Hypothalamus (tissue), 51 donors: ENCODE data around the gene PLCG2.
"Not testable (repeated sequence)": the region's sequence is repeated elsewhere in the genome, so short reads cannot be mapped to it uniquely, and the experiment has no call there.

Experiments
- DNase-seq, 51 donors: peaks; one replicate each; lab custom pipeline; 2025; lab: John Stamatoyannopoulos, UW

PLCG2 gene

DNA sequence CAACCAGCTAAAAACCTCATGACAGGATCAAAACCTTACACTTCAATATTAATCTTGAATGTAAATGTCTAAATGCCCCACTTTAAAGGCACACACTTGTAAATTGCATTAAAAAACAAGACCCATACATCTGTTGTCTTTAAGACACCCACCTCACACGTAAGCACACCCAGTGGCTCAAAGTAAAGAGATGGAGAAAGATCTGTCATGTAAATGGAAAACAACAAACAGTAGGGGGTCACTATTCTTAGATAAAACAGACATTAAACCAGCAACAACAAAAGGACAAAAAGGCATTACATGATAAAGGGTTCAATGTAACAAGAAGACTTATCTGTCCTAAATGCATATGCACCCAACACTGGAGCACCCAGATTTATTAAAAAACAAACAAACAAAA lies 196.5 kb downstream of the PLCG2 start:
- DNase-seq, result no peak

DNA sequence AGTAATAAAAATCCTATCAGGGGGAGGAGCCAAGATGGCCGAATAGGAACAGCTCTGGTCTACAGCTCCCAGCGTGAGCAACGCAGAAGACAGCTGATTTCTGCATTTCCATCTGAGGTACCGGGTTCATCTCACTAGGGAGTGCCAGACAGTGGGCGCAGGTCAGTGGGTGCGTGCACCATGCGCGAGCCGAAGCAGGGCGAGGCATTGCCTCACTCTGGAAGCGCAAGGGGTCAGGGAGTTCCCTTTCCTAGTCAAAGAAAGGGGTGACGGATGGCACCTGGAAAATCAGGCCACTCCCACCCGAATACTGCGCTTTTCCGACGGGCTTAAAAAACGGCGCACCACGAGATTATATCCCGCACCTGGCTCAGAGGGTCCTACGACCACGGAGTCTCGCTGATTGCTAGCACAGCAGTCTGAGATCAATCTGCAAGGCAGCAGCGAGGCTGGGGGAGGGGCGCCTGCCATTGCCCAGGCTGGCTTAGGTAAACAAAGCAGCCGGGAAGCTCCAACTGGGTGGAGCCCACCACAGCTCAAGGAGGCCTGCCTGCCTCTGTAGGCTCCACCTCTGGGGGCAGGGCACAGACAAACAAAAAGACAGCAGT lies 198.3 kb downstream of the PLCG2 start:
- not testable (repeated sequence) for DNase-seq

DNA sequence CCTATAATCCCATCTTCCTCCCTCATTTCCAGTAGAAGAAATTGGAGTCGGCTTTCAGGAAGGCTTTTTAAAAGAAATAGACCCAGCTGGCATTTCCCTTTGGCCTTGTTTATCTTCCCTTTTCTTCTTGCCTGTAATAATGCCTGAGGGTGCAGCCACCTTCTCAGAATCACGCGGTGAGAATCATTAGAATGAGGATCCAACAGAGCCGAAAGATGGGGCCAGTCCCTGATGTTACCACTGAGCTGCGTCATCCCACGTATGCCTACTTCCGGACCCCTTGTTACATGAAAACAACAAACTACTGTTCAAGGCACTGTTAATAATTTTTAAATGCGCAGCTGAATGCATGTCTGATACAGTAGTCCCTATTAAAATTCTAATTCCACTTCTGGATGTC lies 208.0 kb downstream of the PLCG2 start:
- no peak for DNase-seq

DNA sequence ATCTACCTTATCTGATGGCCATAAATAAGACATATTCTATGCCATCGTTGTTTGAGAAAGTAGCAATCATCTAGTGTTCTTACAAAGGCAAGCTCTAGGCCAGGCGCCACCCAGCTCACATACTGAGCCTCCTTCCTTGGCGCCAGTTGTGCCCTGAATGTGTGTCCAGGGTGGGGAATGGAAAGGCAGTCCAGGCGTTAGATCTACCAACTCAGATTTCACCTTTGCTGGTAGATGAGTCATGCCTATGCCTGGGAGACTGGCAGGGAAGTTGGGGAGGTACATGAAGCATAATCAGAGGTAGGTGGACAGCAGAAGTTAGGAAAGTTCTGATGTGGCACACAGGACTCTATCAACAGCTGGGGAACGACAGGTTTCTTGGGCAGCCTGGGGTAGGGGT lies 208.6 kb downstream of the PLCG2 start:
- no peak for DNase-seq

DNA sequence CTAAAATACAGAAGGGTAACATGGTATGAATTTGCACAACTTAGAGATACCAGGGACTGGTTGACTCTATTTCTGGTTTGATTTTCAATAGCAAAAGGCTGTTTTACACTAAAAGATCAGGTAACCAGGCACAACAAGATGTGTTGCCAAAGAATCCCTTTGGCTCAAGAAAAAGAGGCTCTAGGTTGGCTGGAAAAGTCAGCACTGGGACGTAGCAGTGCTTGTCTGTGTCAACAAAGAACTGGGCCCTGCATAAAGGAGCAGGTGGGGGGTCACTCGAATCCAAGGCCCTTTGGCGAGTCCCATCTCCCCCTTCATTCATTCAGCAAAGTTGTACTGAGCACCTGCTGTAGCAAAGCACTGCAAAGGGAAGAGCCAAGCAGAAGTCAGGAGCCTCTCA lies 213.8 kb downstream of the PLCG2 start:
- peak in 1 of 51 donors; percentile 2 for DNase-seq

DNA sequence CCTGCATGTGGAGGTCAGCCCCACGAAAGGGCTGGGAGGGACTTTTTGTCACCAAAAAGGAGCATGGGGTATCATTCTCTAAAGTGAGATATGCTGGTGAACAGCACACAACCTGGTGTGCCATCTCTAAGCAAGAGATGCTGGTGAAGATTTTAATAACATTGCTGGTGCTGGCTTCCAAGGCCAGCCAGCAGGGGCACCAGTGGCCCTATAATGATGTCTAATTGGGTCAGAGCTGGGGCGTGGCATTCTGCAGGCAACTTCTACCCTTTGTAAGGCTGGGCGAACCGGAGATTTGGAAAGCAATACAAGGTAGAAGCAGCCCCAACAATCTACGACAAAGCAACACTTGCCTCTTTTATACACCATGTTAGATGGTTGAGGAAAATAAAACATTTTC lies 215.4 kb downstream of the PLCG2 start:
- DNase-seq, result no peak

DNA sequence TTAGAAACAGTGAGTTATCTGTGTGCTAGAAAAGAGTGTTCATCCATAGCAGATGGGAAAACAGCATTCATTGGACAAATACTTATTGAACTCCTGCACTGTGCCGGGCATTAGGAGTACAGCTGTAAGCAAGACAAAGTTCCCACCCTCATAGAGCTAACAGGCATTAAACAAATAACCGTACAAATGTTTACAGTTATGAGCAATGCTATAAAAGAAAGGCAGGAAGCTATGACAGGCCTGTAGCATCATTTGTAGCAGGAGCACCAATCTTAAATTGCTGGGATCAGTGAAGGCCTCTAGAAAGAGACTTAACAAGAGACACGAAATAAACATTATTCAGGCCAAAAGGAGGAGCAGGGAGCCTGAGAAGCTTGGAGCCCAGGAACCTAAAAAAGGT lies 216.6 kb downstream of the PLCG2 start:
- no peak for DNase-seq

DNA sequence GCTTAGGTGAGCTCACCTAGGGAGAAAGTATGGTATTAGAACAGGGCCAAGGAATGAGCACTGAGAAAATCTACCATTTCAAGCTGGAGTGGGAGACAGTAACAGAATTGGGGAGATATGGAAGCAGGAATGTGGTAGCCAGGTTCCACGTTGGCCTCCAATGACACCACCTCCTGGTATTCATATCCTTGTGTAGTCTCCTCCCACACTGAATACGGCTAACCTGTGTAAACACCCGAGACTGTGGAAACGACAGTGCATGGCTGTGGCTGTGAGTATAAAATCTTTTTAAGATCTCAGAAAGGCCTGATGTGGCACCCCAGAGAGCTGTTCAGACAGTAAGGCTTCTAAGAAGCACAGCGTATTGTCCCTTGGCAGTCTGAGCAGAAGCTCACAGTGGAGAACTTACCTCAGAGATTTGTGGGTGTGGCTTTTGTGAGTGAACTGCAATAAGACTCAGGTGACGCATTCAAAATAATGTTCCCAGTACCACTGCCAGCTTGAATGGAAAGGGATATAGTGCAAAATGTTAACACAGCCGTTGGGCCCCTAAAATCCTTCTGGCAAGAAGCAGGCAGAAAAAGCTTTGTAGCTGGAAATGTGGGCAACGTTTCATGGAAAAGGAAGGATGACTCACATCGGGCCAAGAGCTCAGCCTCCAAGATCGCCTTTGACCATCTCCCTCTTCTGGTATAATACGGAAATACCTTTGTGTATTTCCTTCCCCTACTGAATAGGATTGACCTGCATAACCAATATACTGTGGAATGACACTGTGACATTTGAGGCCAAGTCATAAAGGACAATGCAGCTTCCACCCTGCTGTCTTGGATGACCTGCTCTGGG lies 217.8 kb downstream of the PLCG2 start:
- DNase-seq, result no peak

DNA sequence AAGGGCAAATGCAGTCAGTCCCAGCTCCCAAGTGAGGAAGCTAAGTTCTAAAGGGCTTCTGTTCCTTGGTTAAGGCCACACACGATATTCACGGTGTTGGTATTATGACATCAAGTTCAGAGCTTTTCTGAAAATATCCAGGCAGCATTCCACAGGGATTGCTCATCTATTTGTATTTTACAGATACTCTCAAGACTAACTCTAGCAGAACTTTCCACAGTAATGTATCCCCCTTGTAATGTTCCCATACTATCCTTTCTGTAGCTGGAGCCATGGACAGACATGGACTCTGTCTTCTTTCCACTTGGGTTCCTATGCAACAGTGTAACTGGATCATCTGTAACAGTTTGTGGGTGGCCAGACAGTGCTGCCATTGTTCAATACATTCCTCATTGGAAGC lies 218.6 kb downstream of the PLCG2 start:
- no peak for DNase-seq

DNA sequence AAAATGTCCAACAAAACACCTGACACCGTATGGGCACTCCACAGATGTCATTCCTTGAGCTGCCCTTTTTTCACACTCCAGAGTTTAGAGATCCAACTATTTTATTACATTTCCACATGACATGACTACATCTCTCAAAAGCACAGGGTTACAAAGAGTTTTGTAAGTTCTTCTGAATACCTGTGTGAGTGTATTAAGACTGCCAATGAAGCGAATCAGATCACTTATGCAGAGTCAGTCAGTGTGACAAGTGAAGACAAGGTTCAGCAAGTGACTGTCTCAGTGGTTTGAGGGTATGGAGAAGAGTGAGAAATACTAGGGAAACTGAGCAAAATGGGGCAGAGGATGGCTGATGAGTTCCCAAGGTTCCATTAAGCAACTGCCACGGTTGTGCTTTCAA lies 223.7 kb downstream of the PLCG2 start:
- no peak for DNase-seq

DNA sequence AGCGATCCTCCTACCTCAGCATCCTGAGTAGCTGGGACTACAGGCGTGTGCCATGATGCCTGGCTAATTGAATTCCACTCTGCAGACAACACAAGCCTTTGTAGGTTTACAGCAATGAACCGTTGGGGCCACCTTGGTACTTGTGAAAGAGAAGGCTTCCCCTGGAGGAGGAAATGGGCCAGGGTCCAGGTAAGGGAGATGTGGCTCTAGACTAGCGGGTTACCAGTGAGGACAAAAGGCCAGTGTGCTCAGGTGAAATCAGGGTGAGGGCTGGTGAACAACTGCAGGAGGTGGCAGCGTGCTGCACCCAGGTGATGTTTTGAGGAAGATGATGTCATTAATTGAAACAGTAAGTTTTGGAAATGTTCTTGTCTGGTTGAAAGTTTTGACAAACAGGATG lies 225.5 kb downstream of the PLCG2 start:
- DNase-seq, result no peak

DNA sequence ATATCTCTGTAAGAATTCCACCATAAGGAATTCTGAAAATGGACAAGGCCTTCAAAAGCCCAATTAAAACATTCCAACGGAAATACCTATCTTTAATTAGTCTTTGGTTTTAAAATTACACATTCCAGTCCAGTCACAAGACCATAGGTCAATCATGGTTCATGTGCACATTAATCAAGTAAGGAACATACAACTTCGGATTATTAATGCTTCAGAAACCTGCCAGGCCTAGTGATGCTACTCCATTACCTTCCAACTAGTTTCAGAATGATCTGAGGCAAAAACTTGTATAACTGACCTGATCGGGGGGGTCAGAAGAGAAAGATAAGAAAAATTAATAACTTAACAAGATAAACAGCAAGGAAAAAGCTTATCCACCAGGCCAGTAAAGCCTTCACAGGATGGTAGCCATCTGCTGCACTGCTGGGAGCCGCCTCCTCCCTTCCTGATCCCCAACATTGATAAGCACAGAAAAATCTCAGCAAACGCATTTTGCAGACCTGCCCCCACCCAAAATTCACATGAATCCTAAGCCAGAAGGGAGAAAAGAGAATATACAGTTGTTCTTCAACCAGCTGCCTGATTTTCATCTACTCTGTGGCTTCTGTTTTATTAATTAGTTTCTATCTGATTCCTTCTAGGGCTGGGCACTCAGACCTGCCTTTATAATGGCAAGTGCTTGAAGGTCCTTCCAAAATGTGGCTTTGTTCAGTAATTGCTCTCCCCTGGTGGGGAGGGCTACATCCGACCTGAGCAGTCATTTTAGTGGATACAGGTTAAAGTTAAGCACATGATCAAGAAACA lies 226.1 kb downstream of the PLCG2 start:
- no peak for DNase-seq

DNA sequence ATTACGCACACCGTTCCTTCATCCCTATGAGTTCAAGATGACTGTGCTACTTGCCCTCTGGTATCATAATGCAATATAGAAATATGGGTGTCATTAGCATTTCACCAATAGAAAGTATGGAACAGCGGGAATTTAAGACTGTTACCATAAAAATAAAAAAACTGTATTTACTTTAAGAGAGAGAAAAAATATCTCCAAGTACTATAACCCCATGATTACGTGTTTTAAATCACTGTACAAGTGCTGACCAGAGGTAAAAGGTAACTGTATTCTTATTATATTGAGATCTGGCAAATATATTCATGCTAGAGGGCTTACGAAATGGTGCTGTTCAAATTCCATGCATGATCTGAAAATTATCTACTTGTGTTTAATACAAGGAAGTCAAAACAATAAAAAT lies 226.9 kb downstream of the PLCG2 start:
- DNase-seq, result no peak

DNA sequence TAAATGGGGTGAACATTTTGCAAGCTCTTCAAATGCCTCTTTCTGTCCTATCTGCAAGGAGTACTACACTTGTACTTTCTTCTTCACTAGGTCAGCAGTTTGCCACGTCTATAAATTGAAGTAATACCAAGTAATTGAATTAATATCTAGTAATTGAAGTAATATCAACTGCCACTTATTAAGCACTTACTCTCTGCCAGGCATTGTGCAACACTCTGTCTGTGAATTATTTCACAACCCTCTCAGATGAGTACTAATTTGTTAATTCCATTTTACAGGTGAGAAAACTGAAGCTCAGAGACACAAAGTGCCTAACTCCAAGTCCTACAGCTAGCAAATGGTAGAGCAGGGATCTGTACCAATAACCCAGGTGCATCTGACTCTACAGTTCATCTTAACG lies 228.1 kb downstream of the PLCG2 start:
- DNase-seq, result no peak

DNA sequence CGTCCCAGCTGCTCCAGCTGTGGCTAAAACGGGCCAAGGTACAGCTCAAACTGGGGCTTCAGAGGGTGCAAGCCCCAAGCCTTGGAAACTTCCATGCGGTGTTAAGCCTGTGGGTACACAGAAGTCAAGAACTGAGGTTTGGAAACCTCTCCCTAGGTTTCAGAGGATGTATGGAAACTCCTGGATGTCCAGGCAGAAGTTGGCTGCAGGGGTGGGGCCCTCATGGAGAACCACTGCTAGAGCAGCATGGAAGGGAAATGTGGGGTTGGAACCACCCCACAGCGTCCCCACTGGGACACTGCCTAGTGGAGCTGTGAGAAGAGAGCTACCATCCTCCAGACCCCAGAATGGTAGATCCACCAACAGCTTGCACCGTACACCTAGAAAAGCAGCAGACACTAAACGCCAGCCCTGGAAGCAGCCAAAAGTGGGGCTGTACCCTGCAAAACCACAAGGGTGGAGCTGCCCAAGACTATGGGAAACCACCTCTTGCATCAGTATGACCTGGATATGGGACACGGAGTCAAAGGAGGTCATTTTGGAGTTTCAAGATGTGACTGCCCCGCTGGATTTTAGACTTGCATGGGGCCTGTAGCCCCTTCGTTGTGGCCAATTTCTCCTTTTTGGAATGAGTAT lies 230.0 kb downstream of the PLCG2 start:
- DNase-seq, result no peak

DNA sequence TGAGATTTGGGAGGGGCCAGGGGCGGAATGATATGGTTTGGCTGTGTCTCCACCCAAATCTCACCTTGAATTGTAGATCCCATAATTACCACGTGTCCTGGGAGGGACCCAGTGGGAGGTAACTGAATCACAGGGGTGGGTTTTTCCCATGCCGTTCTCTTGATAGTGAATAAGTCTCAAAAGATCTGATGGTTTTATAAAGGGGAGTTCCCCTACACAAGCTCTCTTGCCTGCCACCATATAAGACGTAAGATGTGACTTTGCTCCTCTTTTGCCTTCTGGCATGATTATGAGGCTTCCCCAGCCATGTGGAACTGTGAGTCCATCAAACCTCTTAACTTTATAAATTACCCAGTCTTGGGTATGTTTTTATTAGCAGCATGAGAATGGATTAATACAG lies 230.7 kb downstream of the PLCG2 start:
- DNase-seq, result not testable (repeated sequence)

DNA sequence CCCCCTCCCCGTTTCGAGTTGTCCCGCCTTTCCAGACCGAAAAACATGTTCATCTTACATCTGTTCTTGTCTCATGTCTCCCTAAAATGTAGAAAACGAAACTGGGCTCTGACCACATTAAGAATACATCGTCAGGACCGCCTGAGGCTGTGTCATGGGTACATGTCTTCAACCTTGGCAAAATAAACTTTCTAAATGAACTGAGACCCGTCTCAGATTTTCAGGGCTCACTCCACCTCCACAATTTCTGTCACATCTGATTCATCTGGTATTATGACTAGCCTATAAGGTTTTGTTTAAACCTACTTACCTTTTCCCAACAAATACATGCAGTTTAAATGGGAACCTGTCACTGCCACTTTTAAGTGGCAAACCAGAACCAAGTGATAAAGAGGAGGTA lies 231.6 kb downstream of the PLCG2 start:
- no peak for DNase-seq

DNA sequence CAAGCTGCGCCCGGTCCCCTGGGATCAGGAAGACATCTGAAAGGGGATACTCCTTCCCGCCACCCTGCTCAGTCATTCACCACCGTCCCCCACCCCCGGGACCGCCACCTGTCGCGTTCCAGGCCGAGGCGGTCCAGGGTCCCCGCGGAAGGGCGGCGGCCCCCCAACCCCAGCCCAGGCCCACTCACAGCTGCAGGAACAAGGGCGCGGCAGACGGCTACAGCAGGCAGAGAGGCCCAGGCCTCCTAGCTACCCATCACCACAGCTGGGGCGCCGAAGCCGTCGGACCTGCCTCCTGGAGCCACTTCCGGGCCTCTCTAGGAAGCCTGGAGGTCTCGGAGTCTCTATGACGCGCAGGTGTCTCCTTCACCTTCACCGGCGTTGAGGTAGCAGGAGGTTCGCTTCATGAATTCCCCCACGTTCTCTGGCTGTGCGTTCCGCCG lies 232.1 kb downstream of the PLCG2 start, which contains the start of gene SDR42E1:
Gene SDR42E1, minus strand, starts transcription at position 272 of the 443 bp plus-strand sequence. CDS start 10,612 bp downstream, outside the sequence.
- DNase-seq, result no peak
